Measurements from ENCODE around the gene ALDH3B1. TPM values are rescaled to one million over a fixed set of nuclear protein-coding genes. Genes with fewer than 3 reads are reported as not detected.

Gene ALDH3B1
- total and polyA plus RNA-seq, 10 of the 15 experiments (the other 5 are each of a cell fraction or from before 2014, with no cell fraction given), result 0.03 to 0.37 (median 0.17) TPM; not detected in 3

DNA sequence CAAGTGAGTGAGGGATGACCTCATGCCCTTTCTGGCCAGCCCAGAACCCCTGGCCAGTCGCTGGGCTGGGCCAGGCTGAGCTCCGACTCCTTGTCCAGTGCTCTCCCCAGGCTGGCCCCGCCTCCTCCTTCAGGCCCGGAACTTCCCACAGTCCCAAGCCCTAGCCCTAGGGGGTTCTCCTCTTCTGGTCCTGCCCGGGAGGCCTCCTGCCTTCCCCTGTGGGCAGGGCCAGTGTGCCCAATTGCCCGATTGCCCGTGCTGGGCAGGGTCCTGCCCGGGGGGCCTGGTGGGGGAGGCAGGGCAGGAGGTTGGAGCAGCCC is 32.9 kb downstream of the ALDH3B1 start:
- no peaks in the 10 kb centered on the region for H3K9me3 ChIP-seq (replicated peaks; ENCODE audit: control insufficient read depth, insufficient read depth, low read length)
- ATAC-seq, result no peak
- in situ Hi-C loops (cut with MboI) (no loop called here), intact Hi-C loops (cut with micrococcal nuclease; ENCODE audit: unreplicated experiment) (no loop called here)
- no peak overlapping the region for H3K4me2 ChIP-seq (ENCODE audit: control insufficient read depth, insufficient read depth)
- H3K27ac ChIP-seq (ENCODE audit: control insufficient read depth, insufficient read depth), result no peak overlapping the region
- H3K79me2 ChIP-seq (ENCODE audit: control insufficient read depth, insufficient read depth, low read length), result peaks cover 46% of the 10 kb centered on the region
- H3K27me3 ChIP-seq (replicated peaks in 1 of 2; ENCODE audit: control insufficient read depth in 2 of 2, insufficient read depth in 2 of 2, low read length in 1 of 2), result no peaks in the 10 kb centered on the region
- H3K4me1 ChIP-seq (ENCODE audit: control insufficient read depth, insufficient read depth, low read length), result peaks cover 13% of the 10 kb centered on the region
- ChIA-PET CTCF (no interaction called here), POLR2A (no interaction called here), RAD21 (ENCODE audit: unreplicated experiment) (interaction anchor here (1.5 kb wide), 1 partner anchor 33 kb away, joined by 4 read pairs; the partner anchor contains the start of gene ALDH3B1), SMC1A (ENCODE audit: uncharacterized antibody, unreplicated experiment) (interaction anchor here (1.3 kb wide), 1 partner anchor 60 kb away, joined by 3 read pairs; no protein-coding TSS in a partner anchor)
- no peak overlapping the region for H3K4me3 ChIP-seq
- H3K36me3 ChIP-seq (ENCODE audit: control insufficient read depth in 2 of 2, insufficient read depth in 2 of 2, low read length in 1 of 2), result peaks cover 5 to 27% of the 10 kb centered on the region in 2 experiments; a peak in 3 of 4 replicates
- H3K9ac ChIP-seq (ENCODE audit: control insufficient read depth, insufficient read depth, low read length), result no peak overlapping the region
- FAIRE-seq, result no peak
- WGBS (ENCODE audit: insufficient coverage, insufficient replicate concordance, low lambda C conversion rate, missing lambda C conversion rate), result 82% methylated on average over 7 of the region's 8 CpGs
- no TSS peak for BruUV-seq (replicated peaks)
- no peak overlapping the region for H2AFZ ChIP-seq (ENCODE audit: control insufficient read depth, low read depth, low read length)
- no peaks in the 10 kb centered on the region; the same call in 1 of the 2 replicates for H4K20me1 ChIP-seq (ENCODE audit: control insufficient read depth, insufficient read depth)
- DNase-seq (ENCODE audit: low read depth, low spot score), result no peak
- TF ChIP-seq NR2C2 (IDR thresholded peaks at IDR 0.05; ENCODE audit: borderline replicate concordance, control insufficient read depth, insufficient read length, low read depth) (no peak), RAD21 (IDR thresholded peaks at IDR 0.05; ENCODE audit: insufficient read depth, low read depth, low read length) (no peak), BMI1 (IDR thresholded peaks at IDR 0.05; ENCODE audit: borderline replicate concordance) (no peak), ZBED1 (IDR thresholded peaks at IDR 0.05; ENCODE audit: borderline replicate concordance) (no peak), CHD4 (IDR thresholded peaks at IDR 0.05) (no peak), SPI1 (IDR thresholded peaks at IDR 0.05; ENCODE audit: borderline replicate concordance, insufficient read depth, low read depth, low read length) (no peak), NFYB (IDR thresholded peaks at IDR 0.05; ENCODE audit: insufficient read depth, low read depth, low read length) (no peak), ZNF274 (IDR thresholded peaks at IDR 0.05; ENCODE audit: insufficient read depth, insufficient read length) (no peak), JUNB (IDR thresholded peaks at IDR 0.05) (no peak), SMAD5 (IDR thresholded peaks at IDR 0.05; ENCODE audit: low read depth) (no peak), CHD2 (IDR thresholded peaks at IDR 0.05; ENCODE audit: borderline replicate concordance, low read depth, low read length) (no peak), HDGF (IDR thresholded peaks at IDR 0.05) (no peak), JUND (IDR thresholded peaks at IDR 0.05; ENCODE audit: low read depth, low read length) (no peak), NRF1 (conservative IDR thresholded peaks at IDR 0.05; ENCODE audit: low read depth, low read length) (no peak), IRF4 (IDR thresholded peaks at IDR 0.05; ENCODE audit: low read depth, low read length) (no peak)
- TF ChIP-seq, protein P1, sequence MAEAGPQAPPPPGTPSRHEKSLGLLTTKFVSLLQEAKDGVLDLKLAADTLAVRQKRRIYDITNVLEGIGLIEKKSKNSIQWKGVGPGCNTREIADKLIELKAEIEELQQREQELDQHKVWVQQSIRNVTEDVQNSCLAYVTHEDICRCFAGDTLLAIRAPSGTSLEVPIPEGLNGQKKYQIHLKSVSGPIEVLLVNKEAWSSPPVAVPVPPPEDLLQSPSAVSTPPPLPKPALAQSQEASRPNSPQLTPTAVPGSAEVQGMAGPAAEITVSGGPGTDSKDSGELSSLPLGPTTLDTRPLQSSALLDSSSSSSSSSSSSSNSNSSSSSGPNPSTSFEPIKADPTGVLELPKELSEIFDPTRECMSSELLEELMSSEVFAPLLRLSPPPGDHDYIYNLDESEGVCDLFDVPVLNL (IDR thresholded peaks at IDR 0.05; ENCODE audit: low read depth, low read length), result no peak
- TF ChIP-seq, protein P2, sequence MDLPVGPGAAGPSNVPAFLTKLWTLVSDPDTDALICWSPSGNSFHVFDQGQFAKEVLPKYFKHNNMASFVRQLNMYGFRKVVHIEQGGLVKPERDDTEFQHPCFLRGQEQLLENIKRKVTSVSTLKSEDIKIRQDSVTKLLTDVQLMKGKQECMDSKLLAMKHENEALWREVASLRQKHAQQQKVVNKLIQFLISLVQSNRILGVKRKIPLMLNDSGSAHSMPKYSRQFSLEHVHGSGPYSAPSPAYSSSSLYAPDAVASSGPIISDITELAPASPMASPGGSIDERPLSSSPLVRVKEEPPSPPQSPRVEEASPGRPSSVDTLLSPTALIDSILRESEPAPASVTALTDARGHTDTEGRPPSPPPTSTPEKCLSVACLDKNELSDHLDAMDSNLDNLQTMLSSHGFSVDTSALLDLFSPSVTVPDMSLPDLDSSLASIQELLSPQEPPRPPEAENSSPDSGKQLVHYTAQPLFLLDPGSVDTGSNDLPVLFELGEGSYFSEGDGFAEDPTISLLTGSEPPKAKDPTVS (IDR thresholded peaks at IDR 0.05; ENCODE audit: low read depth, low read length), result no peak
- TF ChIP-seq, protein P3, sequence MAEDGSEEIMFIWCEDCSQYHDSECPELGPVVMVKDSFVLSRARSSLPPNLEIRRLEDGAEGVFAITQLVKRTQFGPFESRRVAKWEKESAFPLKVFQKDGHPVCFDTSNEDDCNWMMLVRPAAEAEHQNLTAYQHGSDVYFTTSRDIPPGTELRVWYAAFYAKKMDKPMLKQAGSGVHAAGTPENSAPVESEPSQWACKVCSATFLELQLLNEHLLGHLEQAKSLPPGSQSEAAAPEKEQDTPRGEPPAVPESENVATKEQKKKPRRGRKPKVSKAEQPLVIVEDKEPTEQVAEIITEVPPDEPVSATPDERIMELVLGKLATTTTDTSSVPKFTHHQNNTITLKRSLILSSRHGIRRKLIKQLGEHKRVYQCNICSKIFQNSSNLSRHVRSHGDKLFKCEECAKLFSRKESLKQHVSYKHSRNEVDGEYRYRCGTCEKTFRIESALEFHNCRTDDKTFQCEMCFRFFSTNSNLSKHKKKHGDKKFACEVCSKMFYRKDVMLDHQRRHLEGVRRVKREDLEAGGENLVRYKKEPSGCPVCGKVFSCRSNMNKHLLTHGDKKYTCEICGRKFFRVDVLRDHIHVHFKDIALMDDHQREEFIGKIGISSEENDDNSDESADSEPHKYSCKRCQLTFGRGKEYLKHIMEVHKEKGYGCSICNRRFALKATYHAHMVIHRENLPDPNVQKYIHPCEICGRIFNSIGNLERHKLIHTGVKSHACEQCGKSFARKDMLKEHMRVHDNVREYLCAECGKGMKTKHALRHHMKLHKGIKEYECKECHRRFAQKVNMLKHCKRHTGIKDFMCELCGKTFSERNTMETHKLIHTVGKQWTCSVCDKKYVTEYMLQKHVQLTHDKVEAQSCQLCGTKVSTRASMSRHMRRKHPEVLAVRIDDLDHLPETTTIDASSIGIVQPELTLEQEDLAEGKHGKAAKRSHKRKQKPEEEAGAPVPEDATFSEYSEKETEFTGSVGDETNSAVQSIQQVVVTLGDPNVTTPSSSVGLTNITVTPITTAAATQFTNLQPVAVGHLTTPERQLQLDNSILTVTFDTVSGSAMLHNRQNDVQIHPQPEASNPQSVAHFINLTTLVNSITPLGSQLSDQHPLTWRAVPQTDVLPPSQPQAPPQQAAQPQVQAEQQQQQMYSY (CRISPR knock-in tag; IDR thresholded peaks at IDR 0.05), result no peak
- TF ChIP-seq, protein P4, sequence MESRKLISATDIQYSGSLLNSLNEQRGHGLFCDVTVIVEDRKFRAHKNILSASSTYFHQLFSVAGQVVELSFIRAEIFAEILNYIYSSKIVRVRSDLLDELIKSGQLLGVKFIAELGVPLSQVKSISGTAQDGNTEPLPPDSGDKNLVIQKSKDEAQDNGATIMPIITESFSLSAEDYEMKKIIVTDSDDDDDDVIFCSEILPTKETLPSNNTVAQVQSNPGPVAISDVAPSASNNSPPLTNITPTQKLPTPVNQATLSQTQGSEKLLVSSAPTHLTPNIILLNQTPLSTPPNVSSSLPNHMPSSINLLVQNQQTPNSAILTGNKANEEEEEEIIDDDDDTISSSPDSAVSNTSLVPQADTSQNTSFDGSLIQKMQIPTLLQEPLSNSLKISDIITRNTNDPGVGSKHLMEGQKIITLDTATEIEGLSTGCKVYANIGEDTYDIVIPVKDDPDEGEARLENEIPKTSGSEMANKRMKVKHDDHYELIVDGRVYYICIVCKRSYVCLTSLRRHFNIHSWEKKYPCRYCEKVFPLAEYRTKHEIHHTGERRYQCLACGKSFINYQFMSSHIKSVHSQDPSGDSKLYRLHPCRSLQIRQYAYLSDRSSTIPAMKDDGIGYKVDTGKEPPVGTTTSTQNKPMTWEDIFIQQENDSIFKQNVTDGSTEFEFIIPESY (IDR thresholded peaks at IDR 0.05), result no peak
